HG02973 (cell line): Measurements from ENCODE around the gene LNPK.
"Not testable (repeated sequence)": the region's sequence is repeated elsewhere in the genome, so short reads cannot be mapped to it uniquely, and the experiment has no call there.

Experiments
- ATAC-seq: cut with Tn5 transposase; IDR thresholded peaks from one replicate; pipeline ENCODE4 v1.9.1; 2021; ENCODE audit warnings: moderate library complexity; ENCODE audit not compliant: unreplicated experiment

The LNPK gene

GRCh38 chr2:175976391-175977157 is 25.5 kb downstream of the LNPK start:
- ATAC-seq, result no peak

GRCh38 chr2:175973373-175973772 is 28.7 kb downstream of the LNPK start:
- ATAC-seq, result no peak

GRCh38 chr2:175966839-175967238 is 35.2 kb downstream of the LNPK start:
- ATAC-seq, result no peak

GRCh38 chr2:175965773-175966172 is 36.3 kb downstream of the LNPK start:
- ATAC-seq, result no peak

GRCh38 chr2:175964195-175964594 is 37.9 kb downstream of the LNPK start:
- ATAC-seq, result no peak

- not testable (repeated sequence) for ATAC-seq
Measured at GRCh38 chr2:175963171-175963570, 38.9 kb downstream of the LNPK start.

GRCh38 chr2:175957845-175958244 is 44.2 kb downstream of the LNPK start:
- no peak for ATAC-seq

GRCh38 chr2:175955136-175955535 is 46.9 kb downstream of the LNPK start:
- no peak for ATAC-seq

GRCh38 chr2:175950512-175950911 is 51.6 kb downstream of the LNPK start:
- ATAC-seq, result no peak

- no peak for ATAC-seq
Measured at GRCh38 chr2:175948191-175948590, 53.9 kb downstream of the LNPK start.

- ATAC-seq, result no peak
Measured at GRCh38 chr2:175947073-175947472, 55.0 kb downstream of the LNPK start.

- no peak for ATAC-seq
Measured at GRCh38 chr2:175941699-175942098, 60.4 kb downstream of the LNPK start.

GRCh38 chr2:175937216-175937615 is 64.9 kb downstream of the LNPK start:
- ATAC-seq, result no peak

GRCh38 chr2:175935289-175936181 is 66.5 kb downstream of the LNPK start:
- no peak for ATAC-seq

- ATAC-seq, result no peak
Measured at GRCh38 chr2:175932675-175933074, 69.4 kb downstream of the LNPK start.

- no peak for ATAC-seq
Measured at GRCh38 chr2:175931805-175932204, 70.3 kb downstream of the LNPK start.

- no peak for ATAC-seq
Measured at GRCh38 chr2:175930504-175930903, 71.6 kb downstream of the LNPK start.

- no peak for ATAC-seq
Measured at GRCh38 chr2:175929850-175930249, 72.2 kb downstream of the LNPK start.

GRCh38 chr2:175926272-175926671 is 75.8 kb downstream of the LNPK start:
- ATAC-seq, result no peak

- ATAC-seq, result no peak
Measured at GRCh38 chr2:175922160-175922559, 79.9 kb downstream of the LNPK start.

GRCh38 chr2:175918935-175919334 is 83.1 kb downstream of the LNPK start:
- ATAC-seq, result no peak

GRCh38 chr2:175914846-175915245 is 87.2 kb downstream of the LNPK start:
- no peak for ATAC-seq
